ENCODE results near the gene ADAMTS19.
A peak's percentile ranks its signal among the peaks of the same experiment; 100 is the strongest.

Gene ADAMTS19

GRCh38 chr5:129771058-129771838 is 311.1 kb downstream of the ADAMTS19 start:
- peak; percentile 11 for DNase-seq

- DNase-seq: no peak
Observed at GRCh38 chr5:129773376-129773775, 313.3 kb downstream of the ADAMTS19 start.

DNA sequence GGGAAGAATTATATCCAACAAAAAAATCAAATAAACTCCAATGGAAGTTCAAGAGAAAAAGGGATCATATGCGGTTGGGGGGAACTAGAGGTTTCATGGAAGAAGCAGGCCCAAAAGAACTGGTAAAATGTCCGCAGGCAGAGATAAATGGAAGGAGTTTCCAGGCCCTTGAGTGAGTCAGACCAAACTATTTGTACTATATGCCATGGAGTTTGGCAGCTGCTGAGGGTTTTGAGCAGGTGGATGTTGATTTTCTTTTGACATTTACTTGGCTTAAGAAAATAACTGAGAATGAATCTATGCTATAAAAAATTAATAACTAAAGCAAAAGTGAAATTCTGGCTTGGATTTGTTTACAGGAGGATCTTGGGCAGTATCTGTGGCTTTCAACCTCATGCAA is 321.5 kb downstream of the ADAMTS19 start:
- no peak for DNase-seq
